OCI-LY7 (cell line): Measurements from ENCODE around the gene UGT1A10. TPM values are rescaled to one million over a fixed set of nuclear protein-coding genes. Genes with fewer than 3 reads are reported as not detected.

ENCODE experiments used
- BruUV-seq: library from RNA; stranded (reverse); fragments of 400-500 nt; replicated peaks from 2 replicates; lab custom pipeline; 2021; lab: Mats Ljungman, UMichigan
- CTCF ChIA-PET: fragments of 300-600 bp; sonication (Branson Sonifier 250); formaldehyde crosslinking; loops from one replicate; lab custom pipeline; 2022; ENCODE audit warnings: antibody characterized with exemption; ENCODE audit not compliant: unreplicated experiment; lab: Charles Lee
- POLR2A ChIA-PET: fragments of 300-600 bp; sonication (Branson Sonifier 250); formaldehyde crosslinking; loops from one replicate; lab custom pipeline; 2022; ENCODE audit warnings: antibody characterized with exemption; lab: Charles Lee
- DNase-seq: peaks from one replicate; pipeline ENCODE4 v3.0.0-alpha.2; 2015; ENCODE audit warnings: low spot score
- H2AFZ ChIP-seq: fragments of 200-600 bp; sonication (generic), shearing (Covaris generic); 2 replicates; pipeline ENCODE4 v1.6.1; 2014; ENCODE audit warnings: mild to moderate bottlenecking, antibody characterized with exemption, low read length, moderate library complexity
- H3K27ac ChIP-seq: fragments of 200-600 bp; sonication (generic); 2 replicates; pipeline ENCODE4 v1.5.1; 2014; ENCODE audit warnings: mixed run types, low read depth, mild to moderate bottlenecking, moderate library complexity, low read length, inconsistent platforms; ENCODE audit not compliant: poor library complexity, severe bottlenecking
- H3K36me3 ChIP-seq: fragments of 200-600 bp; sonication (generic); 2 replicates; pipeline ENCODE4 v1.6.1; 2014; ENCODE audit warnings: mild to moderate bottlenecking, antibody characterized with exemption, low read length, moderate library complexity, mixed read lengths; ENCODE audit not compliant: insufficient read depth
- H3K4me1 ChIP-seq: fragments of 200-600 bp; sonication (generic); 2 replicates; pipeline ENCODE4 v1.5.1; 2014; ENCODE audit warnings: mild to moderate bottlenecking, low read length; ENCODE audit not compliant: insufficient read depth, poor library complexity, severe bottlenecking
- H3K4me2 ChIP-seq: fragments of 200-600 bp; sonication (generic); 2 replicates; pipeline ENCODE4 v1.6.1; 2014; ENCODE audit warnings: mild to moderate bottlenecking, low read length
- H3K4me3 ChIP-seq: fragments of 200-600 bp; sonication (generic); 2 replicates; pipeline ENCODE4 v1.5.1; 2014; ENCODE audit warnings: mild to moderate bottlenecking, low read depth, low read length; ENCODE audit not compliant: poor library complexity, severe bottlenecking
- H3K79me2 ChIP-seq: fragments of 200-600 bp; sonication (generic); 2 replicates; pipeline ENCODE4 v1.6.1; 2016; ENCODE audit warnings: low read depth, mild to moderate bottlenecking, low read length, moderate library complexity, mixed read lengths; ENCODE audit not compliant: insufficient read depth
- H3K9me2 ChIP-seq: fragments of 200-600 bp; sonication (generic); 2 replicates; pipeline ENCODE4 v1.6.1; 2016; ENCODE audit warnings: mild to moderate bottlenecking, low read length, mixed read lengths; ENCODE audit not compliant: insufficient read depth
- H3K9me3 ChIP-seq: fragments of 200-600 bp; sonication (generic); 2 replicates; pipeline ENCODE4 v1.6.1; 2014; ENCODE audit warnings: mild to moderate bottlenecking, mixed run types, low read length, mixed read lengths
- H4K20me1 ChIP-seq: fragments of 200-600 bp; sonication (generic); 2 replicates; pipeline ENCODE4 v1.6.1; 2014; ENCODE audit warnings: mild to moderate bottlenecking, antibody characterized with exemption, low read length, moderate library complexity, mixed read lengths; ENCODE audit not compliant: insufficient read depth
- CTCF ChIP-seq: fragments of 200-600 bp; sonication (generic); conservative IDR thresholded peaks from 2 replicates; pipeline ENCODE4 v1.5.1; 2014; ENCODE audit warnings: mild to moderate bottlenecking, antibody characterized with exemption, low read length, moderate library complexity, mixed read lengths
- EZH2phosphoT487 ChIP-seq: fragments of 200-600 bp; sonication (generic); IDR thresholded peaks from 2 replicates; pipeline ENCODE4 v1.6.1; 2018; ENCODE audit warnings: low read depth, borderline replicate concordance, mild to moderate bottlenecking, mixed run types, antibody characterized with exemption, low read length, moderate library complexity, mixed read lengths
- intact Hi-C: fragments of 100-400 bp; cut with micrococcal nuclease; formaldehyde crosslinking; loops from one replicate; pipeline ENCODE4 v1.10.0; 2022; ENCODE audit not compliant: unreplicated experiment
- total RNA-seq, 2 experiments: library from RNA; depleted of rRNA in 1 of 2; stranded (reverse); fragments of >200 nt in 1 of 2; shearing (Covaris generic) in 1 of 2; gene quantifications; 2 replicates each; pipeline ENCODE4 v1.2.3, GENCODE V29; 2014 to 2022

The UGT1A10 gene
- total RNA-seq, 2 experiments from 2014 or later = not detected

GRCh38 chr2:233764264-233764663 is 128.0 kb downstream of the UGT1A10 start:
- Histone ChIP-seq H3K4me2 (no peak overlapping the region), H3K27ac (no peak overlapping the region), H3K9me3 (no peaks in the 10 kb centered on the region), H3K9me2 (no peaks in the 10 kb centered on the region), H3K4me3 (no peak overlapping the region), H3K36me3 (no peaks in the 10 kb centered on the region), H3K79me2 (no peaks in the 10 kb centered on the region), H2AFZ (no peak overlapping the region), H3K4me1 (no peaks in the 10 kb centered on the region), H4K20me1 (no peaks in the 10 kb centered on the region)
- intact Hi-C loops = no loop called here
- DNase-seq = no peak
- BruUV-seq = no TSS peak
- ChIA-PET POLR2A (no interaction called here), CTCF (no interaction called here)
- TF ChIP-seq EZH2phosphoT487 = no peak
- TF ChIP-seq CTCF = no peak

- Histone ChIP-seq H2AFZ (no peak overlapping the region), H3K9me3 (no peaks in the 10 kb centered on the region), H3K4me3 (no peak overlapping the region), H3K79me2 (no peaks in the 10 kb centered on the region), H3K4me2 (no peak overlapping the region), H3K4me1 (no peaks in the 10 kb centered on the region), H3K9me2 (no peaks in the 10 kb centered on the region), H4K20me1 (no peaks in the 10 kb centered on the region), H3K36me3 (no peaks in the 10 kb centered on the region), H3K27ac (no peak overlapping the region)
- DNase-seq = no peak
- ChIA-PET POLR2A (no interaction called here), CTCF (no interaction called here)
- no TSS peak for BruUV-seq
- TF ChIP-seq EZH2phosphoT487 (no peak), CTCF (no peak)
- intact Hi-C loops = no loop called here
These were observed 128.5 kb downstream of the UGT1A10 start for GRCh38 chr2:233764761-233765160.

GRCh38 chr2:233766416-233766815 is 130.2 kb downstream of the UGT1A10 start:
- no peaks in the 10 kb centered on the region for H3K79me2 ChIP-seq
- ChIA-PET CTCF (no interaction called here), POLR2A (no interaction called here)
- no peaks in the 10 kb centered on the region for H3K4me1 ChIP-seq
- TF ChIP-seq EZH2phosphoT487 = no peak
- no peak for TF ChIP-seq CTCF
- no peaks in the 10 kb centered on the region for H3K9me3 ChIP-seq
- no peak for DNase-seq
- no peaks in the 10 kb centered on the region for H4K20me1 ChIP-seq
- H3K27ac ChIP-seq = no peak overlapping the region
- no peak overlapping the region for H2AFZ ChIP-seq
- H3K4me3 ChIP-seq = no peak overlapping the region
- H3K36me3 ChIP-seq = no peaks in the 10 kb centered on the region
- intact Hi-C loops = no loop called here
- no TSS peak for BruUV-seq
- H3K9me2 ChIP-seq = no peaks in the 10 kb centered on the region
- H3K4me2 ChIP-seq = no peak overlapping the region
